IPS-15b (cell line): ENCODE measurements around the gene TOE1.

Experiments used
- H3K27me3 ChIP-seq: one replicate; pipeline ENCODE4 v1.6.1; 2013; ENCODE audit warnings: low read length; ENCODE audit not compliant: control insufficient read depth, insufficient read depth
- H3K36me3 ChIP-seq: one replicate; pipeline ENCODE4 v1.6.1; 2013; ENCODE audit warnings: low read length; ENCODE audit not compliant: control insufficient read depth, insufficient read depth
- H3K4me1 ChIP-seq: one replicate; pipeline ENCODE4 v1.6.1; 2013; ENCODE audit warnings: mild to moderate bottlenecking, low read length; ENCODE audit not compliant: control insufficient read depth, insufficient read depth
- H3K4me3 ChIP-seq: one replicate; pipeline ENCODE4 v1.5.1; 2013; ENCODE audit warnings: low read depth, low read length
- H3K9ac ChIP-seq: one replicate; pipeline ENCODE4 v1.6.1; 2013; ENCODE audit warnings: low read depth, mild to moderate bottlenecking, low read length
- H3K9me3 ChIP-seq: one replicate; pipeline ENCODE4 v1.6.1; 2013; ENCODE audit warnings: mild to moderate bottlenecking, low read length; ENCODE audit not compliant: control insufficient read depth, insufficient read depth

TOE1 gene

DNA sequence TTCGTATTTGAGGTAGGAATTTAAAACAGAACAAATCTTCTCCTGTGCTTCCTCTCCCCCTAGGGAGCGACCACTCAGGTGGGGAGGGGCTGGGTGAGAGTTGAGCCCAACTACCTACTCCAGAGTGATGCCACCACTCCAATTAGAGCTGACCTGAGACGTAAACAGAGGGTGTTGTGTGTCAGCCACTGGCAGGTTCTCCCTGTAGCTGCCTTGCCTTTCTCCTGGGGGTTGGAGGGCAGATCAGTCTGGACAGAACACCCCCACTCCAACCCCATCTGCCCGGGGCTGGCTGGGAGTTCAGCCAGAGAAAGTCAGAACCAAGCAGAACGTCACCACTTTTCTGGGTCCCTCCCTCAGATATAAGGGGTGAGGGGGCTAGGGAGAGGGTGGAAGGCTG is 11.3 kb upstream of the TOE1 start:
- Histone ChIP-seq H3K27me3 (no peaks in the 10 kb centered on the region), H3K9ac (peak overlapping the region; percentile 60), H3K4me1 (peaks cover 10% of the 10 kb centered on the region), H3K36me3 (peaks cover 24% of the 10 kb centered on the region), H3K9me3 (no peaks in the 10 kb centered on the region), H3K4me3 (peak overlapping the region; percentile 81)

DNA sequence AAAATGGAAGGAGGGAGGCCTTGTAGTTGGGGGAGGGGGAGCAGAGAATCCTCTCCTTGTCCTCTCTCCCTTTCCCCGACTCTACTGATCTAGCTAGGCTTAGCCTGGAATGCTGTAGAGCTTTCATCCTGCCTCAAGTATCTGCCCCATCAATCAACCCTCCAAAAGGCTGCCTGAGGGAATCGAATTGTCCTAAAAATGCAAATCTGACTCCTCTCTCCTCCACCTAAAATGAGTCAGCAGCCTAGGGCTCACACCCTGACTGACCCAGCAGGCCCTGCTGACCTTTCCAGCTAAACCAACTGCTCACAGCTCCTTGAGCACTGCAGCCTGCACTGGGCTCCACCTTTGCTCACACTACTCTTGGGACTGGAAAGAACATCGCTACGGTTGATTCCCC is 10.5 kb upstream of the TOE1 start:
- H3K4me3 ChIP-seq = peak overlapping the region; percentile 81
- H3K9ac ChIP-seq = peak overlapping the region; percentile 60
- H3K36me3 ChIP-seq = peaks cover 31% of the 10 kb centered on the region
- no peaks in the 10 kb centered on the region for H3K27me3 ChIP-seq
- no peaks in the 10 kb centered on the region for H3K9me3 ChIP-seq
- H3K4me1 ChIP-seq = peaks cover 10% of the 10 kb centered on the region

DNA sequence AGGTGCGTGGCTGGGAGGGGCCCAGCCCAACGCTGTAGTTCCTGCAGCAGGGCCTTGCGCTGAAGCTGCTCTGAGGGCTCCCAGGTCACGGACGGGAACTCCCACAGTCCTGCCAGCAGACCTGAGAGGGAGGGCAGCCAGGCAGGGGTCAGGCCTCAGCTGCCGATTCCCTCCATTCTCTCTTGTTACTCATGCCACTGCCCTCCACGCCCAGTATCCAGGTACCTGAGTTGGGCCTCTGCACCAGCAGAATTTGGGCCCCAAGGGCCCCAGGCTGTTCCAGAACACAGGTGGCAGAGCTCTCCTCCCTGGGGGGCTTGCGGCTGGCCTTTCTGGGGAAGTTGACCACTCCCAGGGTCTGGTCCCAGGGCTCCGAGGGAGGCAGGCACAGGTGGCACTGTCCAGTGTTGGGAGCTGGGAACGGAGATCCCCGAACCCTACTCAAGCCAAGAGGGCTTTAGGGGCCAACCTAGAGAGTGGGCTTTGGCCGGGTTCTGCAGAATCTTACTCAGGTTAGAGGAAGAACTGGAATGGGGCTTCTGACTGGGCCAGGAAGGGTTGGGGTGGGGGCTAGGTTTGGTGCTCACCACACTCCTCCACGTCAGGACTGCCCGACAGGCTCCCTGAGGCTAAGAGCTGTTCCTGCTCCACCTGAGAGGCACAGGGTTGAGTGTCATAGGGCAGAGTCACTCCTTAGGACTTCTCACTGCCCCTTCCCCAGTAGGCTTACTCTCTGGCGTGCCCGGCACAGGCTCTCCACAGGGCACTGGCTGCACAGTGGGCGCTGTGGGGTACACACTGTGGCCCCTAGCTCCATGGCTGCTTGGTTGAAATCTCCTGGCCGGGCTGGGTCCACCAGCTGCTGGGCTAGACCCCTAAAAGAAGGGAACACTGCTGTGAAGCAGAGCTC is 8.3 kb upstream of the TOE1 start:
- no peak overlapping the region for H3K4me3 ChIP-seq
- peaks cover 10% of the 10 kb centered on the region for H3K4me1 ChIP-seq
- H3K36me3 ChIP-seq = peaks cover 32% of the 10 kb centered on the region
- no peak overlapping the region for H3K9ac ChIP-seq
- H3K9me3 ChIP-seq = no peaks in the 10 kb centered on the region
- H3K27me3 ChIP-seq = no peaks in the 10 kb centered on the region

DNA sequence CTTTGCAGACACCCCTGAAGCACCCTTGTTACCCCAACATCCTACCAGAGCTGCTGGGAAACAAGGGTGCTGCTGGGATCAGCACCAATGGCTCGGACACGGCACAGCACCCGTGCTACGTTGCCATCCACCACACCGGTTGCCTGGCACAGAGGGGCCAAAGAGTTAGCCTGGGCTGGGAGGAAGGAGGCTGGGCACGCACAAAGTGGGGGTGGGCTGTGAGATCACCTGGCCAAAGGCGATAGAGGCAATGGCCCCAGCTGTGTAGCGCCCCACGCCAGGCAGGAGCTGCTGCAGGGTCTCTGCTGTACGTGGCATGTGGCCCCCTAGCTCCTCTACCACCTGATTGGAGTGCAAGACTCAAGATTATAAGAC is 7.6 kb upstream of the TOE1 start:
- H3K9ac ChIP-seq = no peak overlapping the region
- H3K36me3 ChIP-seq = peaks cover 32% of the 10 kb centered on the region
- peaks cover 10% of the 10 kb centered on the region for H3K4me1 ChIP-seq
- no peaks in the 10 kb centered on the region for H3K27me3 ChIP-seq
- H3K9me3 ChIP-seq = no peaks in the 10 kb centered on the region
- no peak overlapping the region for H3K4me3 ChIP-seq

DNA sequence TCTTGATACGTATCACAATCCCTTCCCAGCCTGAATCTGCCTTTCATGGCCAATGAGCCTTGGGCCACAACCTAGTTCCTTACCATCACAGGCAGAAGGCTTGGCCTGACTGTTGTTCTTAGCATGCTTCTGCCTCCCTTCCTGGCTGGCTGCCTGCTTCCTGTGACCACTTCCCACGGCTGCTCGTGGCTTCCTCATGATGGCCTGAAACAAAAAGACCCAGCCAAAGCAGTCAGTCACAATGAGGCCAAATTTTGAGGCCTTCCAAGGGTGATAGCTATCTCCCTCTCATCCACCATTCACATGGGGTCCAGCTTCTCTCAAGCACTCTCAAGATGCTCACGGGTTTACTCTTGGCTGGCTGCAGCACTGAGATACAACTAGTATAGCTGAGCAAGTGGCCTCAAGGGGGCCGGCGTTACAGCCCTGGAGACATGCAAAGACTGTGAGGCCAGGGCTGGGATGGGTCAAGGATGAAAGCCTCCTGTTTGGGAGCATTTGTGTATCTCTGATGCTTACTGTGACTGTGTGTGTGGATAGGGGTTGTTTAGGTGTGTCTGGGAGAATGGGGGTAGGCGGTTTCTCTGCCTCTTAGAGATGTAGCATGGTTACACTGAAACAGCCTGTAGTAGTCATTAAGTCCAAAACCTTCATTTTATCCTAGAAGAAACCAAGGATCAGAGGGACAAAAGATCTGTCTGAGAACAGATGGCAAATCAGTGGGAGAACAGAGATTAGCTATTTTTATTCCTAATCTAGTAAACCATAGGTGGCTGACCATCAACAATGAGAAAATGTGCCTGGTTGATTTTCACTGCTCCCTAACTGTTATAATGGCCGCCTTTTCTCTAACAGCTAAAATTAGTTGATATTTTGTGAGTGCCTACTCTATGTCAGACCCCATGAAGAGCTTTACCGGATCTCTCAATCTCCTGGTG is 5.4 kb upstream of the TOE1 start:
- Histone ChIP-seq H3K9ac (no peak overlapping the region), H3K27me3 (no peaks in the 10 kb centered on the region), H3K36me3 (peaks cover 32% of the 10 kb centered on the region), H3K4me3 (no peak overlapping the region), H3K9me3 (no peaks in the 10 kb centered on the region), H3K4me1 (no peaks in the 10 kb centered on the region)

DNA sequence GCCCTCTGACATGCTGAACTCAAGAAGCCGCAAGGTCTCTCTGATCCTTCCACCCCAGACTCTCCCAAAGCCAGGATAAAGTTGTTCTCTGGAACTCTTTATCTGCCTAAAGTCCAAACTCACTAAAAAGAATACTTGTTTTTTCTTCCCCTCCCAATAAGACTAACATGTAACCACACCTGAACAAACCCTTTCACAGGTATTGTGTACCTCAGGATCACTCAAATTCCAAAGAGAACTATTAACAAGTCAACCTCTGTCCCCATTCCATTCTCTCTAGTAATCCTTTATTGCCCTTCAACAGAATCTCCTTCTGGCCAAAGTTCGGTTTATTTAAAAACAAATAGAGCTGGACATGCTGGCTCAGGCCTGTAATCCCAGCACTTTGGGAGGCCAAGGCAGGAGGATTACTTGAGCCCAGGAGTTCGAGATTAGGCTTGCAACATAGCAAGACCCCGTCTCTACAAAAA is 4.1 kb upstream of the TOE1 start:
- H3K4me3 ChIP-seq = no peak overlapping the region
- H3K27me3 ChIP-seq = no peaks in the 10 kb centered on the region
- H3K36me3 ChIP-seq = peaks cover 32% of the 10 kb centered on the region
- no peaks in the 10 kb centered on the region for H3K4me1 ChIP-seq
- no peaks in the 10 kb centered on the region for H3K9me3 ChIP-seq
- no peak overlapping the region for H3K9ac ChIP-seq

DNA sequence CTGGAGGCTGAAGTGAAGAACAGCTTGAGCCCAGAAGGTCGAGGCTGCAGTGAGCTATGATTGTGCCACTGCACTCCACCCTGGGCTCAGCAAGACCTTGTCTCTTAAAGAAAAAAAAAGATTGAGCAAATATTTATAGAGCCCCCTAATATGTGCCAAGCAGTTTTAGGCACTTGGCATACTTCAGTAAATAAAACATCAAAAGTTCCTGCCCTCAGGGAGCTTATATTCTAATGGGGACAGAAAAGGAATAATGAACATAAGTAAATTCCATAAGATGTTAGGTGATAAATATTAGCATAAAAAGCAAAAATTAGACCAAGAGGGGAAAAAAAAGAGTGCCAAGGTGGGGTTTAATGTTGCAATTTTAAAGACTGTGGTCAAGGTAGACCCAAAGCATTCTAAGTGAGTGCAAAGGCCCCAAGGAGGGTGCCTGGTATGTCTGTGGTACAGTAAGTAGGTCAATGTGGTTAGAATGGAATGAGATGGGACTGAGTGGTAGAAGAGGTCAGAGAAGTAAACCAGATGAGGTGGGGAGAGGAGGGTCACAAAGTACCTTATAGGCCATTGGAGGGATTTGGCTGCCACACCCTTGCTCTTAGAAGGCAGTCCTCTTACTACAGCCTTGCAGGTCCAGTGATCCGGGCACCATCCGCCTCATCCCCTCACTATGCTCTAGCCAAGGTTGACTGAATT is 2.2 kb upstream of the TOE1 start:
- Histone ChIP-seq H3K4me1 (no peaks in the 10 kb centered on the region), H3K9me3 (no peaks in the 10 kb centered on the region), H3K27me3 (no peaks in the 10 kb centered on the region), H3K36me3 (peaks cover 28% of the 10 kb centered on the region), H3K4me3 (no peak overlapping the region), H3K9ac (no peak overlapping the region)

DNA sequence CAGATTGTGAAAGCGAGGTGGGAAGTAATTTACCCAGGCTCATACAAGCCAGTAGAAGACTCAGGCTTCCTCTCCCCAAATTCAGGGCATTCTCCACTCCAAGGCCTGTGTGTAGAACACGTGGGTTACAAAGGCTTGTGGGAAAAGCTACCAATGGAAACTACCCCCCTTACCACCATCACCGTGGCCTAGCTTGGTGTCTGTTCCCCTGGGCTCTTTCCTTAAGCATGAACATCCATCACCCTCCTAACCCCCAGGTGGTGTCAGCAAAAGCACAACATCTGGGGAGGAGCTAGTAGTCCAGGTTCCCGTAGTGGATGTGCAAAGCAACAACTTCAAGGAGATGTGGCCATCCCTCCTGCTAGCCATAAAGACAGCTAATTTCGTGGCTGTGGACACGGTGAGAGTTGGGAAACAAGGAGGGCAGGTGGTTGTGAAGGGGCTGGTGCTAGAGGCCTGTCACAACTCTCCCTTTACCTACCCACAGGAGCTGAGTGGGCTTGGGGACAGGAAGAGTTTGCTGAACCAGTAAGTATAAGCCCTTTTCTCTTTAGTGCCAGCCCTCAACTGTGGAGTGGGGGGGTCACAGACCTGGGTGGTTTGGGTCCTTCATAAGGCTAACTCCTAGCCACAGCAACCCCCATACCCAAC is 971 bp downstream of the TOE1 start:
- H3K9me3 ChIP-seq = no peaks in the 10 kb centered on the region
- H3K4me1 ChIP-seq = no peaks in the 10 kb centered on the region
- H3K4me3 ChIP-seq = peak overlapping the region; percentile 97
- no peaks in the 10 kb centered on the region for H3K27me3 ChIP-seq
- peaks cover 32% of the 10 kb centered on the region for H3K36me3 ChIP-seq
- H3K9ac ChIP-seq = peak overlapping the region; percentile 100

DNA sequence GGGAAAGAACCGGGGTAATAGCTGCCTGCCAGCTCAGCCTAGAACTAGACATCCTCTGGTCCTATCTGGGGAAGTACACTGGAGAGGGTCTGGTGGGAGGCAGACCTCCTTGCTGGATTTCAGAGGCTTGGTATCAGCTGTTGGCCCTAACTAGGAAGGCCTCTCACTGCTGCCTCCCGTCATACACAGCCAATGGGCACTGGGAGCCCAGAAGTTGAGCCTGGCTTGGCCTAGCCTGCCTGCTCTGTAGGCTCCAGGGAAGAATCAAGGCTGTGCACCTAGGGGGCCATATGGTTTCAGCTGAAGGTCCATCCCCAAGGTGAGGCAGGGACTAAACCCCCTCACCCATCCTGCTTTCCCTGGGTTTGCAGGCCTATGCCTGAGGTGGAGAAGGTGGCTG is 4.5 kb downstream of the TOE1 start:
- Histone ChIP-seq H3K36me3 (peaks cover 41% of the 10 kb centered on the region), H3K27me3 (no peaks in the 10 kb centered on the region), H3K9me3 (no peaks in the 10 kb centered on the region)

DNA sequence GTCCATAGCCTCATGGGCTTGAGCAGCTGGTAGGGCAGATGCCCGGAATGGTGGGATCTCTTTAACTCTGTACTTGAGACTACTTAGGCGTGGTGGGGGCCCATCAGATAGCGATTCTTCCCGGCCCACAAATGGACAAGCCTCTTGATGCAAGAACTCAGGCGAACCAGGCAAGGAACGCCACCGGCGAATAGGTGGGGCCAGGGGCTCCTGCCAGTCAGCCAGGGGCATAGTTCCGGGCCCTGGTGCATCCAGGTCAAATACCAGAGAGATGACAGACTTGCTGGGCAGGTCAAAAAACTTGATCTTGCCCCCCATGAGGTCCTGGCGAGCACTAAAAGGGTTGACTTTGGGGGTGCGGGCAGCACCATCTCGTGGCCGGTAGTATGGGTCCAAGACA is 5.0 kb downstream of the TOE1 start:
- Histone ChIP-seq H3K9ac (no peak overlapping the region), H3K4me1 (no peaks in the 10 kb centered on the region), H3K27me3 (no peaks in the 10 kb centered on the region), H3K36me3 (peaks cover 41% of the 10 kb centered on the region), H3K9me3 (no peaks in the 10 kb centered on the region), H3K4me3 (no peak overlapping the region)

More for the DNA sequence above, 4.5 kb downstream of the TOE1 start:
- Histone ChIP-seq H3K4me1 (no peaks in the 10 kb centered on the region), H3K9ac (no peak overlapping the region), H3K4me3 (no peak overlapping the region)

DNA sequence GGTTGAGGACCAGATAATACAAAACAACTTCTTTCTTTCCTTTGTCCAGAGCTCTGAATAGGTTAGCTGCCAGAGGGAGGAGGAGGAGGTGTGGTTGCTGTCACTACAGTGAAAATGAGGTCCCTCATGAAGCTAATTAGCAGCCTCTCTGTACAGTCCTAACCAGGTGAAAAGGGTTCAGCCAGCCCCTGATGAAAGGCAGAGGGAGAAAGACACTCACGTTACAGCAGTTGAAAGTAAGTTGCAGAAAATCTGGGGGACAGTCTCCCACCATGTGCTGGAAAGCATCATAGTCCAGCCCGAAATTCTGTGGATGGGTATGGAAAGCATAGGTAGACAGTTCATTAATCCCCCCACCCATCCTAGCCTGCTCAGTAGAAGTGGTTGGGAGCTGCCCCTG is 6.5 kb downstream of the TOE1 start:
- Histone ChIP-seq H3K9me3 (no peaks in the 10 kb centered on the region), H3K9ac (no peak overlapping the region), H3K36me3 (peaks cover 41% of the 10 kb centered on the region), H3K27me3 (no peaks in the 10 kb centered on the region), H3K4me3 (no peak overlapping the region), H3K4me1 (no peaks in the 10 kb centered on the region)
